Calu3 (cell line): Measurements from ENCODE around the gene EPHA8. TPM values are rescaled to one million over a fixed set of nuclear protein-coding genes. Genes with fewer than 3 reads are reported as not detected.

ENCODE experiments used
- BruUV-seq: library from RNA; stranded (reverse); fragments of 400-500 nt; replicated peaks from 2 replicates; lab custom pipeline; 2021; lab: Mats Ljungman, UMichigan
- CTCF ChIA-PET: fragments of 300-600 bp; sonication (Branson Sonifier 250); formaldehyde crosslinking; loops from one replicate; lab custom pipeline; 2022; ENCODE audit warnings: antibody characterized with exemption; lab: Charles Lee
- DNase-seq: peaks from one replicate; pipeline ENCODE4 v3.0.0; 2022
- H3K27ac Mint-ChIP-seq: one replicate; pipeline ENCODE4 v1.8.0; 2022; ENCODE audit warnings: mixed read lengths; ENCODE audit not compliant: unreplicated experiment
- H3K27me3 Mint-ChIP-seq: one replicate; pipeline ENCODE4 v1.8.0; 2022; ENCODE audit warnings: mixed read lengths; ENCODE audit not compliant: unreplicated experiment
- H3K36me3 Mint-ChIP-seq: one replicate; pipeline ENCODE4 v1.8.0; 2022; ENCODE audit warnings: mild to moderate bottlenecking, moderate library complexity, mixed read lengths; ENCODE audit not compliant: insufficient read depth, unreplicated experiment
- H3K4me1 Mint-ChIP-seq: one replicate; pipeline ENCODE4 v1.8.0; 2022; ENCODE audit warnings: mild to moderate bottlenecking, low read depth, mixed read lengths; ENCODE audit not compliant: unreplicated experiment
- H3K4me3 Mint-ChIP-seq: one replicate; pipeline ENCODE4 v1.8.0; 2022; ENCODE audit warnings: mild to moderate bottlenecking, low read depth, moderate library complexity, mixed read lengths; ENCODE audit not compliant: unreplicated experiment
- H3K9me3 Mint-ChIP-seq: one replicate; pipeline ENCODE4 v1.8.0; 2022; ENCODE audit warnings: low read depth, mixed read lengths; ENCODE audit not compliant: unreplicated experiment
- CTCF ChIP-seq: fragments of 200-600 bp; IDR thresholded peaks from one replicate; pipeline ENCODE4 v1.8.0; 2022; ENCODE audit warnings: antibody characterized with exemption; ENCODE audit not compliant: unreplicated experiment
- intact Hi-C: fragments of 100-400 bp; cut with micrococcal nuclease; formaldehyde crosslinking; loops from one replicate; pipeline ENCODE4 v1.10.0; 2022; ENCODE audit not compliant: unreplicated experiment
- total RNA-seq: library from RNA; stranded (reverse); gene quantifications from 2 replicates; pipeline ENCODE4 v1.2.3, GENCODE V29; 2022

Gene EPHA8
- total RNA-seq, 1 experiment from 2014 or later: not detected

GRCh38 chr1:22545141-22545540 lies 18.1 kb upstream of the EPHA8 start:
- DNase-seq: no peak
- Mint-ChIP-seq H3K27me3 (peaks cover 46% of the 10 kb centered on the region), H3K4me3 (no peak overlapping the region), H3K9me3 (no peaks in the 10 kb centered on the region), H3K36me3 (no peaks in the 10 kb centered on the region), H3K4me1 (peaks cover 7% of the 10 kb centered on the region), H3K27ac (no peak overlapping the region)
- no peak for TF ChIP-seq CTCF
- CTCF ChIA-PET: no interaction called here
- no TSS peak for BruUV-seq
- intact Hi-C loops: no loop called here

- intact Hi-C loops: no loop called here
- Mint-ChIP-seq H3K36me3 (no peaks in the 10 kb centered on the region), H3K27me3 (peaks cover 68% of the 10 kb centered on the region), H3K4me3 (no peak overlapping the region), H3K9me3 (no peaks in the 10 kb centered on the region), H3K27ac (no peak overlapping the region), H3K4me1 (no peaks in the 10 kb centered on the region)
- CTCF ChIA-PET: no interaction called here
- BruUV-seq: no TSS peak
- no peak for TF ChIP-seq CTCF
- no peak for DNase-seq
Observed at GRCh38 chr1:22547186-22547817, 16.0 kb upstream of the EPHA8 start.

GRCh38 chr1:22547818-22548462 lies 15.3 kb upstream of the EPHA8 start:
- no peaks in the 10 kb centered on the region for H3K36me3 Mint-ChIP-seq
- no peak overlapping the region for H3K4me3 Mint-ChIP-seq
- no TSS peak for BruUV-seq
- H3K9me3 Mint-ChIP-seq: no peaks in the 10 kb centered on the region
- CTCF ChIA-PET: no interaction called here
- no peak overlapping the region for H3K27ac Mint-ChIP-seq
- H3K4me1 Mint-ChIP-seq: no peaks in the 10 kb centered on the region
- peaks cover 74% of the 10 kb centered on the region for H3K27me3 Mint-ChIP-seq
- no peak for TF ChIP-seq CTCF
- intact Hi-C loops: no loop called here
- DNase-seq: no peak

- no peaks in the 10 kb centered on the region for H3K9me3 Mint-ChIP-seq
- CTCF ChIA-PET: no interaction called here
- TF ChIP-seq CTCF: no peak
- intact Hi-C loops: no loop called here
- H3K27me3 Mint-ChIP-seq: peaks cover 95% of the 10 kb centered on the region
- no TSS peak for BruUV-seq
- no peak overlapping the region for H3K27ac Mint-ChIP-seq
- no peak for DNase-seq
- H3K4me3 Mint-ChIP-seq: no peak overlapping the region
- peaks cover 6% of the 10 kb centered on the region for H3K4me1 Mint-ChIP-seq
- no peaks in the 10 kb centered on the region for H3K36me3 Mint-ChIP-seq
Observed at GRCh38 chr1:22550021-22550420, 13.3 kb upstream of the EPHA8 start.
